Measurements from ENCODE around the gene POTEI.
"Not testable (repeated sequence)": the region's sequence is repeated elsewhere in the genome, so short reads cannot be mapped to it uniquely, and the experiment has no call there.

POTEI gene

GRCh38 chr2:130509228-130509627 is at the start of gene POTEI:
POTEI (minus strand) TSS chr2:130509328; CDS start chr2:130509235, 93 bp downstream.
- not testable (repeated sequence) for DNase-seq

GRCh38 chr2:130556441-130556840 is 47.3 kb upstream of the POTEI start:
- not testable (repeated sequence) for DNase-seq

- not testable (repeated sequence) for DNase-seq
These were observed 45.0 kb upstream of the POTEI start for GRCh38 chr2:130554178-130554577.

- DNase-seq = not testable (repeated sequence)
These were observed 40.3 kb upstream of the POTEI start for GRCh38 chr2:130549475-130549874.

GRCh38 chr2:130548418-130548817 is 39.3 kb upstream of the POTEI start:
- not testable (repeated sequence) for DNase-seq

- DNase-seq = not testable (repeated sequence)
These were observed 35.9 kb upstream of the POTEI start for GRCh38 chr2:130544978-130545377.

GRCh38 chr2:130543785-130544528 is 34.8 kb upstream of the POTEI start:
- not testable (repeated sequence) for DNase-seq

- DNase-seq = not testable (repeated sequence)
These were observed 33.7 kb upstream of the POTEI start for GRCh38 chr2:130542789-130543188.

- DNase-seq = not testable (repeated sequence)
These were observed 29.1 kb upstream of the POTEI start for GRCh38 chr2:130538271-130538670.

GRCh38 chr2:130536654-130537053 is 27.5 kb upstream of the POTEI start:
- DNase-seq = not testable (repeated sequence)

- not testable (repeated sequence) for DNase-seq
These were observed 22.5 kb upstream of the POTEI start for GRCh38 chr2:130531672-130532071.

GRCh38 chr2:130531225-130531624 is 22.1 kb upstream of the POTEI start:
- not testable (repeated sequence) for DNase-seq

- not testable (repeated sequence) for DNase-seq
These were observed 21.1 kb upstream of the POTEI start for GRCh38 chr2:130530212-130530611.

GRCh38 chr2:130529545-130529944 is 20.4 kb upstream of the POTEI start:
- DNase-seq = not testable (repeated sequence)

GRCh38 chr2:130527365-130527967 is 18.3 kb upstream of the POTEI start:
- DNase-seq = not testable (repeated sequence)

- DNase-seq = not testable (repeated sequence)
These were observed 13.3 kb upstream of the POTEI start for GRCh38 chr2:130522390-130522789.

GRCh38 chr2:130520992-130521391 is 11.9 kb upstream of the POTEI start, which contains the start of gene CFC1B:
CFC1B (plus strand) TSS chr2:130521222; CDS start chr2:130521485, 263 bp downstream.
- DNase-seq = not testable (repeated sequence)

- not testable (repeated sequence) for DNase-seq
These were observed 9.5 kb upstream of the POTEI start for GRCh38 chr2:130518516-130519106.

- not testable (repeated sequence) for DNase-seq
These were observed 2.8 kb upstream of the POTEI start for GRCh38 chr2:130511747-130512451.

GRCh38 chr2:130510807-130511746 is 1.9 kb upstream of the POTEI start:
- DNase-seq = not testable (repeated sequence)

- not testable (repeated sequence) for DNase-seq
These were observed 18.1 kb downstream of the POTEI start for GRCh38 chr2:130491073-130491472.

- not testable (repeated sequence) for DNase-seq
These were observed 53.7 kb downstream of the POTEI start for GRCh38 chr2:130455413-130455812.
